ENCODE data around the gene UBN1. TPM values are rescaled to one million over a fixed set of nuclear protein-coding genes. Genes with fewer than 3 reads are reported as not detected.
"Not testable (repeated sequence)": the region's sequence is repeated elsewhere in the genome, so short reads cannot be mapped to it uniquely, and the experiment has no call there.

The UBN1 gene
- polyA plus RNA-seq, 3 donors = 30.1 to 35.4 (median 33.0) TPM

DNA sequence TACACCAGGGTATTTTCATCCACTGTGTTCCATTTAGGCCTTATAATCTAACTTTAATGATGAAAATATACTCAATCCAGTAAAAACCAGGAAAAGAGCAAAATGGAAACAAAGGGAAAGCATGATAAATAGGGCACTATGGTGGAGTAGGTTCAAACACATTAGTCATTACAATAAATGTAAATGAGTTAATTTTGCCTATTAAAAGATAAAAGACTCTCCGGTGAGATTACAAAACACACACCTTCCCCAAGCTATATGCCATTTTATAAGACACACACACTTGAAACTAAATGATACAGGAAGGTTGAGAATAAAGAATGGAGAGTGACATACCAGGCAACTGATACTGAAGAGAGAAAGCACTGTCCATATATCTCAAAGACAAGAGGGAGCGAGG, 79.6 kb downstream of the UBN1 start:
- no peak for DNase-seq (ENCODE audit: low read depth in 3 of 3, low spot score in 2 of 3)

DNA sequence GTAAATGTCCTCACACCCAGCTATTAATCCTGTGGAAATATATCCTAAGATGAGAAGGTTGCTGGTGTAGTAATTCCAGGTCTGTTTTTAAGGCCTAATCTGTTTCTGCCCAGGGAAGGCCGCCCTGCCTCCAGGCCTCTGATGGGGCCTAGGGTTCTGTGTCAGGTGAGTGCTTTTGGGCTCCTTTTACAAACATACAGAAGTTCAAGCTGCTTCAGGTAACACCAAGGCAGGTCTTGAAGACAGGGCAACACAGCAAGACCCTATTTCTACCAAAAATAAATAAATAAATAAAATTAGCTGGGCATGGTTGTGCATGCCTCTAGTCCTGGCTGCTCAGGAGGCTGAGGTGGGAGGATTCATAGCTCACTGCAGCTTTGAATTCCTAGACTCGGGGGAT, 80.4 kb downstream of the UBN1 start:
- no peak for DNase-seq (ENCODE audit: low read depth in 3 of 3, low spot score in 2 of 3)

DNA sequence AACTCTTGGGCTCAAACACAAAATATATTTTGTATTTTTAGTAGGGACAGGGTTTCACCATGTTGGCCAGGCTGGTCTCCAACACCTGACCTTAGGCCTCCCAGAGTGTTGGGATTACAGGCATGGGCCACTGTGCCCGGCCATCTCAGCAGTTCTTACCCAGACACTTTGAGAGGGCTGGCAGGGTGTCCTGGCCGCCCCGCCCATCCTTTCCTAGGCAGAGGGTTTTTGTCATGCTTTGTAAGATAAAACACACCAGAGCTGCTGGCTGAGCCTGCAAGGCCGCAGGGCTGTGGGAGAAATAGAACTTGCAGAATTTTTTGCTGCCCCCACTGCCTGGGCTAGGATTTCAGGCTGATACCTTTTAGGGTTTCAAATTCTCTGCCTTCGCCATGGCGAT, 80.9 kb downstream of the UBN1 start:
- no peak for DNase-seq (ENCODE audit: low read depth in 3 of 3, low spot score in 2 of 3)

DNA sequence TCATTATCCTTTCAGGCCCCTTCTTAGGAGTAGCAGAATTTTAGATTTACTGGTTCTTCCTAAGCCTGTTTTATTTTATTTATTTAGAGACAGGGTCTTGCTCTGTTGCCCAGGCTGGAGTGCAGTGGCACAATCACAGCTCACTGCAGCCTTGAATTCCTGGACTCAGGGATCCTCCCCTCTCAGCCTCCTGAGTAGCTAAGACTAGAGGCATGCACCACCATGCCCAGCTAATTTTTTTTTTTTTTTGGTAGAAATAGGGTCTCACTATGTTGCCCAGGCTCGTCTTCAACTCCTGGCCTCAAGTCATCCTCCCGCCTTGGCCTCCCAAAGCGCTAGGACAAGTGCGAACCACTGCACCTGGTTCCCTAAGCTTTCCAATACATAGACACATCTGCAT, 82.3 kb downstream of the UBN1 start:
- not testable (repeated sequence) for DNase-seq (ENCODE audit: low read depth in 3 of 3, low spot score in 2 of 3)

- DNase-seq (ENCODE audit: low read depth in 3 of 3, low spot score in 2 of 3) = no peak
These were observed 84.1 kb downstream of the UBN1 start for GRCh38 chr16:4931381-4931780.

Other genes starting within 250 kb of the UBN1 start
- 10 to 100 TPM; 10.0 to 12.1 (median 10.2) TPM for gene UBALD1, start 232.6 kb upstream of the UBN1 start, polyA plus RNA-seq (ENCODE audit: insufficient read length in 3 of 3)
- 10 to 100 TPM; 35.5 to 42.6 (median 35.8) TPM for gene MGRN1, start 222.7 kb upstream of the UBN1 start, polyA plus RNA-seq (ENCODE audit: insufficient read length in 3 of 3)
- 10 to 100 TPM; 33.1 to 42.0 (median 38.4) TPM for gene NUDT16L1, start 153.9 kb upstream of the UBN1 start, polyA plus RNA-seq (ENCODE audit: insufficient read length in 3 of 3)
- 10 to 100 TPM; 17.0 to 19.7 (median 18.9) TPM for gene ANKS3, start 113.2 kb upstream of the UBN1 start, polyA plus RNA-seq (ENCODE audit: insufficient read length in 3 of 3)
- 1 to 10 TPM; 1.2 to 2.3 (median 1.8) TPM for gene DNAAF8, start 112.9 kb upstream of the UBN1 start, polyA plus RNA-seq (ENCODE audit: insufficient read length in 3 of 3)
- gene ZNF500, start 80.3 kb upstream of the UBN1 start, polyA plus RNA-seq (ENCODE audit: insufficient read length in 3 of 3) = 10 to 100 TPM; 12.4 to 13.7 (median 13.4) TPM
- under 1 TPM in 1 of 3 donors, not detected in 2; 0.19 TPM for gene SEPTIN12, start 59.1 kb upstream of the UBN1 start, polyA plus RNA-seq (ENCODE audit: insufficient read length in 3 of 3)
- 10 to 100 TPM in 1 of 3 donors, 1 to 10 TPM in 2; 4.3 to 11.0 (median 9.4) TPM for gene SMIM22, start 52.1 kb upstream of the UBN1 start, polyA plus RNA-seq (ENCODE audit: insufficient read length in 3 of 3)
- gene ROGDI, start 44.8 kb upstream of the UBN1 start, polyA plus RNA-seq (ENCODE audit: insufficient read length in 3 of 3) = 10 to 100 TPM; 29.0 to 32.3 (median 31.4) TPM
- 100 to 1,000 TPM; 130 to 138 (median 134) TPM for gene GLYR1, start 193 bp upstream of the UBN1 start, polyA plus RNA-seq (ENCODE audit: insufficient read length in 3 of 3)
- 10 to 100 TPM; 27.0 to 31.7 (median 29.7) TPM for gene PPL, start 89.7 kb downstream of the UBN1 start, polyA plus RNA-seq (ENCODE audit: insufficient read length in 3 of 3)
- under 1 TPM; 0.11 to 0.41 (median 0.18) TPM for gene SEC14L5, start 110.8 kb downstream of the UBN1 start, polyA plus RNA-seq (ENCODE audit: insufficient read length in 3 of 3)
- gene NAGPA, start 186.5 kb downstream of the UBN1 start, polyA plus RNA-seq (ENCODE audit: insufficient read length in 3 of 3) = 1 to 10 TPM; 8.4 to 9.0 (median 8.6) TPM
- 1 to 10 TPM; 3.4 to 6.1 (median 4.9) TPM for gene C16orf89, start 218.5 kb downstream of the UBN1 start, polyA plus RNA-seq (ENCODE audit: insufficient read length in 3 of 3)
- gene ALG1, start 224.4 kb downstream of the UBN1 start, polyA plus RNA-seq (ENCODE audit: insufficient read length in 3 of 3) = 10 to 100 TPM; 23.9 to 25.2 (median 24.9) TPM

All from right renal cortex interstitium (tissue), 3 donors.